ENCODE results near the gene G3BP1. TPM values are rescaled to one million over a fixed set of nuclear protein-coding genes. Genes with fewer than 3 reads are reported as not detected.

The G3BP1 gene
- total RNA-seq, 4 donors from 2014 or later: 35.4 to 88.6 (median 66.7) TPM

DNA sequence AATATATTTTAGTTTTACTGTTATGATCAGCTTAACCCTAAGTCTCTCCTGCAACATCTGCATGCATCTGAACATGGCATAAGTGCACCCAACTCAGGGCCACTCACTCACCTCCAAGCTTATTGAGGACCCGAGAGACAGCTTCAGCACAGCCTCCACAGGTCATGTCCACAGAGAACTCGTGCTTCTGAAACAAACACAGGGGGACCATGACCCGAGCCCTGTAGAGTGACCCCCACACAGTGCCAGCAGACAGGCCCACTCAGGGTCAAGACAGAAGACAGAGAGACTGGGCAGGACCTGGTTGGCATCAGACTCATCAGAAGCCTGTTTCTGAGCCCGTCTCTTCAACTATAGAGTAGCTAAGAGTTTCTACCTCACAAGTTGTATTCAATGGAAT is 20.2 kb upstream of the G3BP1 start:
- Histone ChIP-seq H3K4me1 (peaks cover 6 to 32% (median 14%) of the 10 kb centered on the region in 4 donors), H3K36me3 (no peaks in the 10 kb centered on the region), H3K9me3 (no peaks in the 10 kb centered on the region), H3K27me3 (no peaks in the 10 kb centered on the region), H3K4me3 (no peak overlapping the region), H3K27ac (no peak overlapping the region)
- WGBS, 2 donors (ENCODE audit: low coverage in 1 of 2): 94% methylated on average over 4 of the region's 4 CpGs; no CpG with 5 or more reads in 1 of the 2 donors
- in situ Hi-C loops (cut with MboI; ENCODE audit: low pct_ligation_motif_present in 1 of 4, low pct_unique_long_range_greater_than_20kb in 1 of 4, low sequenced_read_pairs in 3 of 4): loop anchor here in 1 of 4 donors (25.0 kb wide), 1 partner anchor 289 kb away; no protein-coding TSS in a partner anchor
- intact Hi-C loops (cut with DNase I; ENCODE audit: low total_unique reads): no loop called here
- TF ChIP-seq EP300 (IDR thresholded peaks at IDR 0.05; ENCODE audit: low read depth): no peak
- TF ChIP-seq, protein P1, sequence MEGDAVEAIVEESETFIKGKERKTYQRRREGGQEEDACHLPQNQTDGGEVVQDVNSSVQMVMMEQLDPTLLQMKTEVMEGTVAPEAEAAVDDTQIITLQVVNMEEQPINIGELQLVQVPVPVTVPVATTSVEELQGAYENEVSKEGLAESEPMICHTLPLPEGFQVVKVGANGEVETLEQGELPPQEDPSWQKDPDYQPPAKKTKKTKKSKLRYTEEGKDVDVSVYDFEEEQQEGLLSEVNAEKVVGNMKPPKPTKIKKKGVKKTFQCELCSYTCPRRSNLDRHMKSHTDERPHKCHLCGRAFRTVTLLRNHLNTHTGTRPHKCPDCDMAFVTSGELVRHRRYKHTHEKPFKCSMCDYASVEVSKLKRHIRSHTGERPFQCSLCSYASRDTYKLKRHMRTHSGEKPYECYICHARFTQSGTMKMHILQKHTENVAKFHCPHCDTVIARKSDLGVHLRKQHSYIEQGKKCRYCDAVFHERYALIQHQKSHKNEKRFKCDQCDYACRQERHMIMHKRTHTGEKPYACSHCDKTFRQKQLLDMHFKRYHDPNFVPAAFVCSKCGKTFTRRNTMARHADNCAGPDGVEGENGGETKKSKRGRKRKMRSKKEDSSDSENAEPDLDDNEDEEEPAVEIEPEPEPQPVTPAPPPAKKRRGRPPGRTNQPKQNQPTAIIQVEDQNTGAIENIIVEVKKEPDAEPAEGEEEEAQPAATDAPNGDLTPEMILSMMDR (IDR thresholded peaks at IDR 0.05): no peak
- no peak for TF ChIP-seq POLR2A (IDR thresholded peaks at IDR 0.05)
- no peak for TF ChIP-seq POLR2AphosphoS5 (IDR thresholded peaks at IDR 0.05)
- no peak for DNase-seq

DNA sequence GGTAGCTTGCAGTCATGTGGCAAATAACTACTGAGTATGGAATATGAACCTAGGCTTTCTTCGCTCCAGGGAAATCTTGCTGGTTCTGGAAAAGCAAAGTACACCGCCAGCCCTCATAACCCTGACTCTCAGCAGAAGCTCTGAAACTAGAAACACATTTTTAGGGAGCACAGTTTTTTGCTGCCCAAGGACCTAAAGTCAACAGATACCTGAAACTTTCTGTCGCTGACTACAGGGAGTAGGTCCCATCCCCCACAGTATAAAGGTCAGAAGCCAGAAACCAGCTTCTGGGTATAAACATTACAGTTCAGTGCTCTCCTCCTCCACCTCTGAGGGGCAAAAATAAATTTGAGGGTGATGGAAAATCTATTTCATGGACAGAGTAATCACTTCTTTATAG is 16.4 kb upstream of the G3BP1 start:
- intact Hi-C loops (cut with DNase I; ENCODE audit: low total_unique reads): no loop called here
- H3K36me3 ChIP-seq: no peaks in the 10 kb centered on the region

DNA sequence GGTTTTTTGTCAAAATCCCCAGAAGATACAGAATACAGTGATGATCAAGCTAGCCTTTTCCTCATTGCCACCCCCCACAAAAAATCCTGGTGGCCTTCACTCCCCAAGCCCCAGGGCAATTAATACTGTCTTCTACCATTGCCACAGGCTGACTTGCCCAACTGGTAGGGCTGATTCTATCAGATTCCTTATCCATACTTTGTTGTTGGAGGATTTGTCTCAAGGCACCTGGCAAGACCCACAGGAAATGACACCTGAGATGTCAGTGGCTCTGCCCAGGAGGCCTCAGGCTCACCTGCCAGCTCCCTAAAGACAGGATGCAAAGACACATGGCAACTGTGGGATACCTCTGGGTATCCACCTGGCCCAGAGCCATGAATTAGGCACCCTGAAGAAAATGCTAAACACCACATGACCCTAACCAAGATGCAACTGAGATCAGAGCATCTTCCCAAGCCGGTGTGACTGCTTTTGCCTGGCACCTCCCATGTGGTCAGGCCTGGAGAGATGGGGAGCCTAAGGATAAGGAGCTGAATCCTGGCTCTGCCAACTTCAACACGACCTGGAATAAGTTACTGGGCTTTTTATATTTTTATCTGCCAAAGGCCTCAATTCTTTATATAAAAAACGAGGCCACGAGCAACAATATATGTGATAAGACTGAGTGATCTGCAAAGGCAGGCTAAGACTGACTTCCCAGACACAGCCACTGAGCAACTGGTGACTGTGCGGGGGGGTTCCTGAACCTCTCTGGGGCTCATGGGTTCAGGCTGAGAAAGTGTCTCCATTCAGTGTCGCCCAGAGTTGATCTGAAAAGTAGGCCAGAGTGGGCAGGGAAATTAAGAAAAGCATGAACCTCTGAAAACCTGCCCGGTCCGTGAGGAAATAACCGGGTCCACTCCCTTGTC is 14.3 kb upstream of the G3BP1 start:
- in situ Hi-C loops (cut with MboI; ENCODE audit: low pct_ligation_motif_present in 1 of 4, low pct_unique_long_range_greater_than_20kb in 1 of 4, low sequenced_read_pairs in 3 of 4): loop anchor here in 1 of 4 donors (25.0 kb wide), 1 partner anchor 295 kb away; no protein-coding TSS in a partner anchor
- Histone ChIP-seq H3K4me3 (peak overlapping the region; percentile 73 to 95 (median 88)), H3K27ac (peak overlapping the region; percentile 84 to 91 (median 88)), H3K4me1 (peaks cover 20 to 35% (median 31%) of the 10 kb centered on the region in 4 donors), H3K27me3 (no peaks in the 10 kb centered on the region), H3K9me3 (no peaks in the 10 kb centered on the region), H3K36me3 (no peaks in the 10 kb centered on the region)
- TF ChIP-seq EP300 (IDR thresholded peaks at IDR 0.05; ENCODE audit: low read depth) (no peak), POLR2A (IDR thresholded peaks at IDR 0.05) (no peak), POLR2AphosphoS5 (IDR thresholded peaks at IDR 0.05) (no peak)
- TF ChIP-seq, protein P1 (IDR thresholded peaks at IDR 0.05): no peak
- no peak for DNase-seq
- WGBS, 2 donors (ENCODE audit: low coverage in 1 of 2): 0 to 19% methylated on average over 2 to 9 of the region's 9 CpGs
- intact Hi-C loops (cut with DNase I; ENCODE audit: low total_unique reads): no loop called here

More for the DNA sequence above, 16.4 kb upstream of the G3BP1 start:
- H3K4me1 ChIP-seq: peaks cover 20 to 38% (median 31%) of the 10 kb centered on the region in 4 donors
- TF ChIP-seq, protein P1 (IDR thresholded peaks at IDR 0.05): no peak
- no peak for TF ChIP-seq EP300 (IDR thresholded peaks at IDR 0.05; ENCODE audit: low read depth)
- no peak for TF ChIP-seq POLR2A (IDR thresholded peaks at IDR 0.05)
- TF ChIP-seq POLR2AphosphoS5 (IDR thresholded peaks at IDR 0.05): no peak
- no peaks in the 10 kb centered on the region for H3K9me3 ChIP-seq
- no peak overlapping the region for H3K4me3 ChIP-seq
- no peak for DNase-seq
- no peaks in the 10 kb centered on the region for H3K27me3 ChIP-seq
- no peak overlapping the region for H3K27ac ChIP-seq
- in situ Hi-C loops (cut with MboI; ENCODE audit: low pct_ligation_motif_present in 1 of 4, low pct_unique_long_range_greater_than_20kb in 1 of 4, low sequenced_read_pairs in 3 of 4): loop anchor here in 1 of 4 donors (25.0 kb wide), 1 partner anchor 293 kb away; no protein-coding TSS in a partner anchor
- 66 to 90% methylated on average over 2 to 3 of the region's 3 CpGs for WGBS, 2 donors (ENCODE audit: low coverage in 1 of 2)

DNA sequence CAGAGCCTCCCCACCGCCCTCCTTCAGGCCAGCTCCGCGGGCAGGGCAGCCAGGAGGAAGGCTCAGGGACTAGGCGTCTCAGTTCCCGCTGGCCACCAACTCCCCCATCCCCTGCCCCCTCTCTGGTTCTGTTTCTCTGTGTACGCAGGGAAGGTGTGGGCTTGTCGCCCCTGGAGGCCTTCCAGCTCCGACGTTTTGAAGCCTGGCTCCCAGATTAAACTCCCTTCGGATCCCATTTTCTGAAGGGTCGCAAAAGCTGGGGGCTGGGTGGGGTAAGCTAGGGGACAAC is 13.7 kb upstream of the G3BP1 start:
- in situ Hi-C loops (cut with MboI; ENCODE audit: low pct_ligation_motif_present in 1 of 4, low pct_unique_long_range_greater_than_20kb in 1 of 4, low sequenced_read_pairs in 3 of 4): loop anchor here in 1 of 4 donors (25.0 kb wide), 1 partner anchor 296 kb away; no protein-coding TSS in a partner anchor
- Histone ChIP-seq H3K4me3 (peak overlapping the region; percentile 73 to 95 (median 88)), H3K4me1 (peaks cover 20 to 35% (median 31%) of the 10 kb centered on the region in 4 donors), H3K36me3 (no peaks in the 10 kb centered on the region), H3K27me3 (no peaks in the 10 kb centered on the region), H3K27ac (peak overlapping the region; percentile 84 to 91 (median 88)), H3K9me3 (no peaks in the 10 kb centered on the region)
- intact Hi-C loops (cut with DNase I; ENCODE audit: low total_unique reads): no loop called here
- WGBS, 2 donors (ENCODE audit: low coverage in 1 of 2): 0% methylated on average over 8 of the region's 11 CpGs; no CpG with 5 or more reads in 1 of the 2 donors
- peak; percentile 29 for DNase-seq
- TF ChIP-seq, protein P1 (IDR thresholded peaks at IDR 0.05): no peak
- no peak for TF ChIP-seq POLR2AphosphoS5 (IDR thresholded peaks at IDR 0.05)
- TF ChIP-seq EP300 (IDR thresholded peaks at IDR 0.05; ENCODE audit: low read depth): no peak
